Activated B cell treated with CpG ODN at 0.5 μM for 24 hours (primary cell): ENCODE data around the gene VCL. TPM values are rescaled to one million over a fixed set of nuclear protein-coding genes. Genes with fewer than 3 reads are reported as not detected.
"Not testable (repeated sequence)": the region's sequence is repeated elsewhere in the genome, so short reads cannot be mapped to it uniquely, and the experiment has no call there.

Source experiments
- ATAC-seq: fragments of 200-7000 bp; cut with Tn5 transposase; one replicate; pipeline ENCODE4 v1.10.0; 2021; ENCODE audit warnings: low read depth, mild to moderate bottlenecking, moderate library complexity
- CTCF ChIA-PET: fragments of 350-600 bp; sonication (Branson Sonifier 250); formaldehyde crosslinking; loops from one replicate; lab custom pipeline; 2021; ENCODE audit warnings: antibody characterized with exemption; lab: Charles Lee
- POLR2A ChIA-PET: fragments of 350-600 bp; sonication (Branson Sonifier 250); formaldehyde crosslinking; loops from one replicate; lab custom pipeline; 2021; ENCODE audit warnings: antibody characterized with exemption; lab: Charles Lee
- DNase-seq: peaks from one replicate; pipeline ENCODE4 v3.0.0; 2022
- H3K27ac Mint-ChIP-seq: one replicate; pipeline ENCODE4 v1.8.0; 2020; ENCODE audit warnings: mixed read lengths
- H3K27me3 Mint-ChIP-seq: one replicate; pipeline ENCODE4 v1.8.0; 2021; ENCODE audit warnings: mixed read lengths
- H3K36me3 Mint-ChIP-seq: one replicate; pipeline ENCODE4 v1.8.0; 2021; ENCODE audit warnings: low read depth, mixed read lengths
- H3K4me1 Mint-ChIP-seq: one replicate; pipeline ENCODE4 v1.8.0; 2021; ENCODE audit warnings: mixed read lengths
- H3K4me3 Mint-ChIP-seq: one replicate; pipeline ENCODE4 v1.8.0; 2020; ENCODE audit warnings: mild to moderate bottlenecking, mixed read lengths
- H3K9me3 Mint-ChIP-seq: one replicate; pipeline ENCODE4 v1.8.0; 2020; ENCODE audit warnings: mixed read lengths
- CTCF ChIP-seq: fragments of 200-600 bp; IDR thresholded peaks from one replicate; pipeline ENCODE4 v1.8.0; 2022; ENCODE audit warnings: antibody characterized with exemption, mild to moderate bottlenecking
- intact Hi-C: fragments of 100-400 bp; cut with micrococcal nuclease; formaldehyde crosslinking; loops from one replicate; pipeline ENCODE4 v1.15.1; 2024
- total RNA-seq: library from RNA; stranded (reverse); gene quantifications from 2 replicates; pipeline ENCODE4 v1.2.3, GENCODE V29; 2022

The VCL gene
- total RNA-seq, 1 donor from 2014 or later = 21.3 TPM

- TF ChIP-seq CTCF = no peak
- no peak overlapping the region for H3K27ac Mint-ChIP-seq
- POLR2A ChIA-PET = interaction anchor here (1.2 kb wide), 1 partner anchor 38 kb away, joined by 9 read pairs; no protein-coding TSS in a partner anchor
Observed at GRCh38 chr10:73995035-73995358, 2.9 kb upstream of the VCL start.

GRCh38 chr10:73997461-73997786 lies 492 bp upstream of the VCL start:
- Mint-ChIP-seq H3K4me3 (peak overlapping the region; percentile 96), H3K4me1 (peaks cover 50% of the 10 kb centered on the region), H3K36me3 (peaks cover 4% of the 10 kb centered on the region), H3K27ac (peak overlapping the region; percentile 95), H3K9me3 (no peaks in the 10 kb centered on the region), H3K27me3 (no peaks in the 10 kb centered on the region)
- CTCF ChIA-PET = interaction anchor here (0.7 to 1.5 kb wide), 3 partner anchors 39 to 84 kb away, joined by 4 read pairs; no protein-coding TSS in a partner anchor
- POLR2A ChIA-PET = interaction anchor here (0.6 to 2.5 kb wide), 7 partner anchors 13 to 153 kb away, joined by 3 to 6 read pairs (median 3); partner anchors contain the start of genes ADK and AP3M1
- DNase-seq (no peak), ATAC-seq (peak; percentile 69)
- intact Hi-C loops = loop anchor here (1.0 to 5.0 kb wide), 6 partner anchors 85 to 1235 kb away; partner anchors contain the start of genes ADK, KAT6B and NDST2
- TF ChIP-seq CTCF = no peak

More at GRCh38 chr10:73995035-73995358, 2.9 kb upstream of the VCL start:
- H3K27me3 Mint-ChIP-seq = no peaks in the 10 kb centered on the region
- H3K9me3 Mint-ChIP-seq = no peaks in the 10 kb centered on the region
- CTCF ChIA-PET = interaction anchor here (1.2 to 1.6 kb wide), 2 partner anchors 38 to 107 kb away, joined by 3 read pairs; no protein-coding TSS in a partner anchor
- no peak overlapping the region for H3K4me3 Mint-ChIP-seq
- DNase-seq (no peak), ATAC-seq (no peak)
- peaks cover 57% of the 10 kb centered on the region for H3K4me1 Mint-ChIP-seq
- H3K36me3 Mint-ChIP-seq = peaks cover 4% of the 10 kb centered on the region
- intact Hi-C loops = loop anchor here (5.0 kb wide), 4 partner anchors 87 to 1237 kb away; partner anchors contain the start of genes KAT6B and NDST2

GRCh38 chr10:73998623-73998928 lies 660 bp downstream of the VCL start:
- ChIA-PET CTCF (no interaction called here), POLR2A (interaction anchor here (0.6 to 2.5 kb wide), 7 partner anchors 10 to 226 kb away, joined by 3 to 6 read pairs (median 3); no protein-coding TSS in a partner anchor)
- Mint-ChIP-seq H3K9me3 (no peaks in the 10 kb centered on the region), H3K4me1 (peaks cover 41% of the 10 kb centered on the region), H3K27ac (peak overlapping the region; percentile 76), H3K36me3 (peaks cover 4% of the 10 kb centered on the region), H3K4me3 (peak overlapping the region; percentile 96), H3K27me3 (no peaks in the 10 kb centered on the region)
- no peak for TF ChIP-seq CTCF
- intact Hi-C loops = loop anchor here (1.0 to 5.0 kb wide), 6 partner anchors 41 to 1234 kb away; partner anchors contain the start of genes KAT6B and NDST2
- no peak for ATAC-seq
- peak; percentile 24 for DNase-seq

GRCh38 chr10:73998929-73999691 lies 1.2 kb downstream of the VCL start:
- intact Hi-C loops = loop anchor here (1.0 to 5.0 kb wide), 6 partner anchors 42 to 1233 kb away; partner anchors contain the start of genes KAT6B and NDST2
- TF ChIP-seq CTCF = no peak
- peak overlapping the region; percentile 76 for H3K27ac Mint-ChIP-seq

GRCh38 chr10:73999703-74000102 lies 1.8 kb downstream of the VCL start:
- ChIA-PET POLR2A (interaction anchor here (0.9 to 1.3 kb wide), 3 partner anchors 41 to 269 kb away, joined by 3 to 5 read pairs (median 3); no protein-coding TSS in a partner anchor), CTCF (interaction anchor here (1.0 kb wide), 2 partner anchors 82 to 120 kb away, joined by 3 to 4 read pairs; no protein-coding TSS in a partner anchor)
- Mint-ChIP-seq H3K4me1 (peaks cover 38% of the 10 kb centered on the region), H3K4me3 (peak overlapping the region; percentile 96), H3K9me3 (no peaks in the 10 kb centered on the region), H3K36me3 (peaks cover 4% of the 10 kb centered on the region), H3K27me3 (no peaks in the 10 kb centered on the region), H3K27ac (peak overlapping the region; percentile 76)
- intact Hi-C loops = loop anchor here (2.0 to 5.0 kb wide), 5 partner anchors 83 to 1233 kb away; partner anchors contain the start of genes KAT6B and NDST2
- no peak for ATAC-seq
- DNase-seq = no peak
- no peak for TF ChIP-seq CTCF

More at GRCh38 chr10:73998929-73999691, 1.2 kb downstream of the VCL start:
- CTCF ChIA-PET = interaction anchor here (1.0 kb wide), 1 partner anchor 83 kb away, joined by 3 read pairs; no protein-coding TSS in a partner anchor
- no peak for ATAC-seq
- Mint-ChIP-seq H3K9me3 (no peaks in the 10 kb centered on the region), H3K36me3 (peaks cover 4% of the 10 kb centered on the region), H3K4me3 (peak overlapping the region; percentile 96), H3K4me1 (peaks cover 39% of the 10 kb centered on the region), H3K27me3 (no peaks in the 10 kb centered on the region)
- DNase-seq = no peak
- POLR2A ChIA-PET = interaction anchor here (0.6 to 2.5 kb wide), 8 partner anchors 10 to 268 kb away, joined by 3 to 6 read pairs (median 3); no protein-coding TSS in a partner anchor

GRCh38 chr10:74000244-74000643 lies 2.3 kb downstream of the VCL start:
- H3K4me1 Mint-ChIP-seq = peaks cover 37% of the 10 kb centered on the region
- H3K27ac Mint-ChIP-seq, H3K27me3 Mint-ChIP-seq, intact Hi-C loops, ATAC-seq, H3K9me3 Mint-ChIP-seq, H3K36me3 Mint-ChIP-seq, H3K4me3 Mint-ChIP-seq, DNase-seq: not testable (repeated sequence)
- ChIA-PET CTCF (interaction anchor here (1.0 to 1.1 kb wide), 2 partner anchors 60 to 120 kb away, joined by 4 read pairs; no protein-coding TSS in a partner anchor), POLR2A (interaction anchor here (1.2 kb wide), 1 partner anchor 269 kb away, joined by 3 read pairs; no protein-coding TSS in a partner anchor)
